ENCODE results near the gene ZMIZ1.

- TF ChIP-seq CTCF (IDR thresholded peaks at IDR 0.05 in 4 of 5, conservative IDR thresholded peaks at IDR 0.05 in 1 of 5) (no peak), POLR2A (IDR thresholded peaks at IDR 0.05) (no peak)
Measured at GRCh38 chr10:79319115-79319771, 250.5 kb downstream of the ZMIZ1 start.

All from gastrocnemius medialis (tissue), 4 donors.